Ovary (tissue), 9 donors: ENCODE results near the gene MYO9B. TPM values are rescaled to one million over a fixed set of nuclear protein-coding genes. Genes with fewer than 3 reads are reported as not detected.
"Not testable (repeated sequence)": the region's sequence is repeated elsewhere in the genome, so short reads cannot be mapped to it uniquely, and the experiment has no call there.

Experiments
- DNase-seq, 5 donors: peaks; one replicate each; pipeline ENCODE4 v3.0.0-alpha.2; 2019 to 2020
- H3K27ac ChIP-seq, 2 donors: fragments of 200-600 bp; one replicate each; pipeline versions ENCODE4 v1.5.1 to v1.8.0; 2019 to 2022
- H3K27me3 ChIP-seq: fragments of 200-600 bp; one replicate; pipeline ENCODE4 v1.8.0; 2022
- H3K36me3 ChIP-seq: fragments of 200-600 bp; sonication (generic); one replicate; pipeline ENCODE4 v1.5.1; 2019
- H3K4me1 ChIP-seq: one replicate; pipeline ENCODE4 v1.8.1; 2013; ENCODE audit warnings: mild to moderate bottlenecking, moderate library complexity; ENCODE audit not compliant: insufficient read depth
- H3K4me3 ChIP-seq: fragments of 200-600 bp; sonication (generic); one replicate; pipeline ENCODE4 v1.5.1; 2017
- H3K9me3 ChIP-seq, 2 donors: fragments of 200-600 bp in 1 of 2; sonication (generic) in 1 of 2; one replicate each; pipeline versions ENCODE4 v1.5.1 to v1.8.1; 2013 to 2019; ENCODE audit warnings: mild to moderate bottlenecking in 1 of 2, moderate library complexity in 1 of 2
- EP300 ChIP-seq: sonication (generic); formaldehyde crosslinking; IDR thresholded peaks from one replicate; pipeline ENCODE4 v1.6.1; 2017; ENCODE audit warnings: antibody characterized with exemption
- POLR2A ChIP-seq: fragments of 450-650 bp; IDR thresholded peaks from one replicate; pipeline ENCODE4 v1.6.1; 2017; ENCODE audit warnings: antibody characterized with exemption, mild to moderate bottlenecking, moderate library complexity
- WGBS, 3 donors: extraction: QIAGEN DNeasy Blood & Tissue Kit in 1 of 3; methylation state at CpG; one replicate each; pipeline versions ENCODE4 v1.1.5 to v1.1.7; 2013 to 2017; 5-methylcytosine and 5-hydroxymethylcytosine counted together
- intact Hi-C, 4 donors: fragments of 100-400 bp; cut with DNase I; formaldehyde crosslinking; loops; one replicate each; pipeline versions ENCODE4 v1.11.0 to v1.15.1; 2022 to 2023
- polyA plus RNA-seq, 2 donors: library from polyadenylated mRNA; stranded (reverse); fragments of 200-250 nt in 1 of 2; fragments of 350-450 nt in 1 of 2; fragmentation: Illumina TruSeq in 1 of 2; extraction: RNeasy Lipid Tissue Mini Kit (QIAGEN cat#74804) in 1 of 2; gene quantifications; one replicate each; pipeline ENCODE4 v1.2.3, GENCODE V29; 2013 to 2014
- total RNA-seq, 7 donors: library from RNA; depleted of rRNA in 2 of 7; stranded (reverse); fragments of >200 nt in 2 of 7; fragmentation: NEBNext Ultra II Directional in 3 of 7; extraction: Animal tissue kit (Norgen Biotek cat#: 25700) in 3 of 7; gene quantifications; one replicate each; pipeline versions ENCODE4 v1.1.0 to v1.2.4, GENCODE V29; 2016 to 2023
- TF ChIP-seq, protein P1 (sequence below), 3 donors: fragments of 450-650 bp in 2 of 3; fragments of 200-600 bp in 1 of 3; IDR thresholded peaks; one replicate each; pipeline versions ENCODE4 v1.5.1 to v1.8.0; 2016 to 2022; ENCODE audit warnings: antibody characterized with exemption in 3 of 3, mild to moderate bottlenecking in 1 of 3
- donor health status: DM: no; HTN: no; CAD: no; lungs with moderate emphysema.
- donor health status: DM: no; HTN: no; CAD: no.
- donor health status: Bipolar disorder and iron deficiency.
- donor health status: DM: yes; HTN: yes; CAD: no.
- donor health status: DM: no; HTN: no; CAD: no.
- donor health status: DM: yes; HTN: yes; CAD: no.

MYO9B gene
- total and polyA plus RNA-seq, 9 donors, result 17.9 to 56.3 (median 34.1) TPM

DNA sequence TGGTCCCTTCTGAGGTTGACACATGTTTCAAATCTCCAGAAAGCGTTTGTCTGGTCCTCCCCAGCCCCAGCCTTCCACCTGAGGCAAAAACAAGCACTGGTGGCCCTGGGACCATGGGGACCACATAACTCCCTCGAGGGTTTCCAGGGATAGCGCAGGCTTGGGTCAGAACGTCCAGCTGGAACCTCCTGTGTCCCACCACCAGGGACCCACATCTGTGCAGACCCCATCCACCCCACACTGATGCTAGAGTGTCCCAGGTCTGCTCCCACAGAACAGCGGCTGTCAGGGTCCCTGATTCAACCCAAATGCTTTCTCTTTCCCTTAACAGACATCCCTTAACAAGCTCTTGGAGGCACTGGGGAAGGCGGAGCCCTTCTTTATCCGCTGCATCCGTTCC, 110.0 kb downstream of the MYO9B start:
- no peak for DNase-seq
- Histone ChIP-seq H3K4me1 (no peaks in the 10 kb centered on the region), H3K36me3 (no peaks in the 10 kb centered on the region), H3K4me3 (no peak overlapping the region), H3K27me3 (no peaks in the 10 kb centered on the region), H3K9me3 (no peaks in the 10 kb centered on the region), H3K27ac (no peak overlapping the region)
- 83 to 92% (median 91%) methylated on average over 8 of the region's 8 CpGs for WGBS, 3 donors
- no peak for TF ChIP-seq EP300
- TF ChIP-seq POLR2A, result no peak
- TF ChIP-seq, protein P1, sequence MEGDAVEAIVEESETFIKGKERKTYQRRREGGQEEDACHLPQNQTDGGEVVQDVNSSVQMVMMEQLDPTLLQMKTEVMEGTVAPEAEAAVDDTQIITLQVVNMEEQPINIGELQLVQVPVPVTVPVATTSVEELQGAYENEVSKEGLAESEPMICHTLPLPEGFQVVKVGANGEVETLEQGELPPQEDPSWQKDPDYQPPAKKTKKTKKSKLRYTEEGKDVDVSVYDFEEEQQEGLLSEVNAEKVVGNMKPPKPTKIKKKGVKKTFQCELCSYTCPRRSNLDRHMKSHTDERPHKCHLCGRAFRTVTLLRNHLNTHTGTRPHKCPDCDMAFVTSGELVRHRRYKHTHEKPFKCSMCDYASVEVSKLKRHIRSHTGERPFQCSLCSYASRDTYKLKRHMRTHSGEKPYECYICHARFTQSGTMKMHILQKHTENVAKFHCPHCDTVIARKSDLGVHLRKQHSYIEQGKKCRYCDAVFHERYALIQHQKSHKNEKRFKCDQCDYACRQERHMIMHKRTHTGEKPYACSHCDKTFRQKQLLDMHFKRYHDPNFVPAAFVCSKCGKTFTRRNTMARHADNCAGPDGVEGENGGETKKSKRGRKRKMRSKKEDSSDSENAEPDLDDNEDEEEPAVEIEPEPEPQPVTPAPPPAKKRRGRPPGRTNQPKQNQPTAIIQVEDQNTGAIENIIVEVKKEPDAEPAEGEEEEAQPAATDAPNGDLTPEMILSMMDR (IDR thresholded peaks at IDR 0.05), result no peak
- intact Hi-C loops, result no loop called here

DNA sequence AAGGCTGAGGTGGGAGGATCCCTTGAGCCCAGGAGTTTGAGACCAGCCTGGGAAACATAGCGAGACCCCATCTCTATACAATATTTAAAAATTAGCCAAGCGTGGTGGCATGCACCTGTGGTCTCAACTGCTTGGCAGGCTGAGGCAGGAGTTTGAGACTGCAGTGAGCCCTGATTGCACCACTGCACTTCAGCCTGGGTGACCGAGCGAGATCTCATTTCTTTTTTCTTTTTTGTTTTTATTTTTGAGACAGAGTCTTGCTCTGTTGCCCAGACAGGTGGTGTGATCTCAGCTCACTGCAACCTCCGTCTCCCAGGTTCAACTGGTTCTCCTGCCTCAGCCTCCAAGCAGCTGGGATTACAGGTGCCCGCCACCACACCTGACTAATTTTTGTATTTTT, 116.2 kb downstream of the MYO9B start:
- H3K36me3 ChIP-seq, intact Hi-C loops, H3K27ac ChIP-seq, DNase-seq, H3K4me1 ChIP-seq, H3K27me3 ChIP-seq, H3K4me3 ChIP-seq, H3K9me3 ChIP-seq: not testable (repeated sequence)
- 79 to 94% (median 81%) methylated on average over 6 of the region's 6 CpGs for WGBS, 3 donors

DNA sequence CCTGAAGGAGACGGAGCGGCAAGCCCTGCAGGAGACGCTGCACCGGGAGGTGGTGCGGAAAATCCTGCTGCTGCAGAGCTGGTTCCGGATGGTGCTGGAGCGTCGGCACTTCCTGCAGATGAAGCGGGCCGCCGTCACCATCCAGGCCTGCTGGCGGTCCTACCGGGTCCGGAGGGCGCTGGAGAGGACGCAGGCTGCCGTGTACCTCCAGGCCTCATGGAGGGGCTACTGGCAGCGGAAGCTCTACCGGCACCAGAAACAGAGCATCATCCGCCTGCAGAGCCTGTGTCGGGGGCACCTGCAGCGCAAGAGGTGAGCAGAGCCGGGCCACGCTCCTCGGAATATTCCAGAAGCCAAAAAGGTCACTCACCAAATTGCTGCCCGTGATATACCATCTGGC, 117.2 kb downstream of the MYO9B start:
- H3K27ac ChIP-seq, result no peak overlapping the region
- no peaks in the 10 kb centered on the region for H3K4me1 ChIP-seq
- no peaks in the 10 kb centered on the region for H3K36me3 ChIP-seq
- 95 to 98% (median 95%) methylated on average over 26 of the region's 26 CpGs for WGBS, 3 donors
- intact Hi-C loops, result no loop called here
- DNase-seq, result no peak
- H3K27me3 ChIP-seq, result no peaks in the 10 kb centered on the region
- H3K4me3 ChIP-seq, result no peak overlapping the region
- H3K9me3 ChIP-seq, result no peaks in the 10 kb centered on the region
- TF ChIP-seq POLR2A (no peak), EP300 (no peak)
- TF ChIP-seq, protein P1 (IDR thresholded peaks at IDR 0.05), result no peak

DNA sequence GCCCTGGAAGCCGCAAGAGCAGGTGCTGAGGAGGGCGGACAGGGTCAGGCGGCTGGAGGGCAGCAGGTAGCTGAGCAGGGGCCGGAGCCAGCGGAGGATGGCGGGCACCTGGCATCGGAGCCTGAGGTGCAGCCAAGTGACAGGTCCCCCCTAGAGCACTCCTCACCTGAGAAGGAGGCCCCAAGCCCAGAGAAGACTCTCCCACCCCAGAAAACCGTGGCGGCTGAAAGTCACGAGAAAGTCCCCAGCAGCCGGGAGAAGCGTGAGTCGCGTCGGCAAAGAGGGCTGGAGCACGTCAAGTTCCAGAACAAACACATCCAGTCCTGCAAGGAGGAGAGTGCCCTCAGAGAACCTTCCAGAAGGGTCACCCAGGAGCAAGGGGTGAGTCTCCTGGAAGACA, 119.0 kb downstream of the MYO9B start:
- no peak for DNase-seq
- Histone ChIP-seq H3K36me3 (no peaks in the 10 kb centered on the region), H3K27me3 (no peaks in the 10 kb centered on the region), H3K9me3 (no peaks in the 10 kb centered on the region), H3K27ac (no peak overlapping the region), H3K4me3 (no peak overlapping the region), H3K4me1 (no peaks in the 10 kb centered on the region)
- no peak for TF ChIP-seq POLR2A
- TF ChIP-seq, protein P1 (IDR thresholded peaks at IDR 0.05), result no peak
- no peak for TF ChIP-seq EP300
- WGBS, 3 donors, result 93 to 96% (median 94%) methylated on average over 16 of the region's 16 CpGs
- intact Hi-C loops, result no loop called here

DNA sequence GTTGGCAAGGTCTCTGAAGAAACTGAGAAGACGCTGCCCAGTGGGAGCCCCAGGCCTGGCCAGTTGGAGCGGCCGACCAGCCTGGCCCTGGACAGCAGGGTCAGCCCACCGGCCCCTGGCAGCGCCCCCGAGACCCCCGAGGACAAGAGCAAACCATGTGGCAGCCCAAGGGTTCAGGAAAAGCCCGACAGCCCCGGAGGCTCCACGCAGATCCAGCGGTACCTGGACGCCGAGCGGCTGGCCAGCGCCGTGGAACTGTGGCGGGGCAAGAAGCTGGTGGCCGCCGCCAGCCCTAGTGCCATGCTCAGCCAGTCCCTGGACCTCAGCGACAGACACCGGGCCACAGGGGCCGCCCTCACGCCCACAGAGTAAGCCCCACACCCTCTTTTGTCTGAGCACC, 119.5 kb downstream of the MYO9B start:
- 95 to 96% (median 96%) methylated on average over 21 to 23 of the region's 23 CpGs for WGBS, 3 donors
- TF ChIP-seq POLR2A (no peak), EP300 (no peak)
- TF ChIP-seq, protein P1 (IDR thresholded peaks at IDR 0.05), result no peak
- no peak for DNase-seq
- no peaks in the 10 kb centered on the region for H3K27me3 ChIP-seq
- no peak overlapping the region for H3K4me3 ChIP-seq
- no peaks in the 10 kb centered on the region for H3K36me3 ChIP-seq
- H3K27ac ChIP-seq, result no peak overlapping the region
- no peaks in the 10 kb centered on the region for H3K4me1 ChIP-seq
- H3K9me3 ChIP-seq, result no peaks in the 10 kb centered on the region
- intact Hi-C loops, result no loop called here
